ENCODE results near the gene HJURP. TPM values are rescaled to one million over a fixed set of nuclear protein-coding genes. Genes with fewer than 3 reads are reported as not detected.
A peak's percentile ranks its signal among the peaks of the same experiment; 100 is the strongest.

Gene HJURP
- total RNA-seq, 1 experiment from 2014 or later: 37.0 TPM

- ATAC-seq (peak; percentile 27; the same call in 1 of the 2 replicates), DNase-seq (peak; percentile 21)
- Histone ChIP-seq H3K9me2 (replicated peaks; ENCODE audit: low read length) (no peaks in the 10 kb centered on the region), H3K27me3 (ENCODE audit: low read length) (no peaks in the 10 kb centered on the region), H3K79me2 (ENCODE audit: low read length) (no peaks in the 10 kb centered on the region), H3K9ac (ENCODE audit: low read length) (no peak overlapping the region), H4K20me1 (ENCODE audit: low read length) (no peaks in the 10 kb centered on the region), H3K4me3 (ENCODE audit: low read length) (no peak overlapping the region), H3K9me3 (ENCODE audit: low read length) (no peaks in the 10 kb centered on the region), H3K4me2 (ENCODE audit: low read length) (no peak overlapping the region), H3K4me1 (ENCODE audit: insufficient read depth, low read length) (no peaks in the 10 kb centered on the region), H2AFZ (ENCODE audit: low read length) (no peak overlapping the region), H3F3A (ENCODE audit: low read length, unreplicated experiment) (no peaks in the 10 kb centered on the region), H3K36me3 (ENCODE audit: low read depth, low read length) (no peaks in the 10 kb centered on the region), H3K27ac (ENCODE audit: low read length) (no peak overlapping the region)
- ChIA-PET POLR2A (ENCODE audit: unreplicated experiment) (no interaction called here), CTCF (interaction anchor here (0.7 kb wide), 1 partner anchor 127 kb away, joined by 4 read pairs; no protein-coding TSS in a partner anchor)
- BruUV-seq (replicated peaks): no TSS peak
- TF ChIP-seq EZH2phosphoT487 (IDR thresholded peaks at IDR 0.05; ENCODE audit: borderline replicate concordance, low read length): no peak
- peak; percentile 35; the same call in 1 of the 2 replicates for TF ChIP-seq CTCF (conservative IDR thresholded peaks at IDR 0.05; ENCODE audit: low read depth, low read length)
- intact Hi-C loops (cut with micrococcal nuclease): no loop called here
These were observed 47.0 kb downstream of the HJURP start for GRCh38 chr2:233807215-233807865.

- Histone ChIP-seq H3K9ac (ENCODE audit: low read length) (no peak overlapping the region), H3K9me2 (replicated peaks; ENCODE audit: low read length) (no peaks in the 10 kb centered on the region), H3K27me3 (ENCODE audit: low read length) (no peaks in the 10 kb centered on the region), H3K9me3 (ENCODE audit: low read length) (no peaks in the 10 kb centered on the region), H4K20me1 (ENCODE audit: low read length) (no peaks in the 10 kb centered on the region), H3K4me2 (ENCODE audit: low read length) (no peak overlapping the region), H3K4me1 (ENCODE audit: insufficient read depth, low read length) (peaks cover 5% of the 10 kb centered on the region; the same call in 1 of the 2 replicates), H2AFZ (ENCODE audit: low read length) (no peak overlapping the region), H3K27ac (ENCODE audit: low read length) (no peak overlapping the region), H3F3A (ENCODE audit: low read length, unreplicated experiment) (no peaks in the 10 kb centered on the region), H3K36me3 (ENCODE audit: low read depth, low read length) (no peaks in the 10 kb centered on the region), H3K4me3 (ENCODE audit: low read length) (no peak overlapping the region), H3K79me2 (ENCODE audit: low read length) (no peaks in the 10 kb centered on the region)
- no TSS peak for BruUV-seq (replicated peaks)
- ChIA-PET POLR2A (ENCODE audit: unreplicated experiment) (no interaction called here), CTCF (interaction anchor here (0.5 kb wide), 1 partner anchor 309 kb away, joined by 3 read pairs; no protein-coding TSS in a partner anchor)
- ATAC-seq (no peak), DNase-seq (no peak)
- intact Hi-C loops (cut with micrococcal nuclease): no loop called here
- TF ChIP-seq EZH2phosphoT487 (IDR thresholded peaks at IDR 0.05; ENCODE audit: borderline replicate concordance, low read length): no peak
- TF ChIP-seq CTCF (conservative IDR thresholded peaks at IDR 0.05; ENCODE audit: low read depth, low read length): no peak
- TF ChIP-seq EZH2 (IDR thresholded peaks at IDR 0.05; ENCODE audit: low read length, unreplicated experiment): no peak
These were observed 50.3 kb downstream of the HJURP start for GRCh38 chr2:233803994-233804393.

- ATAC-seq: no peak
- no peak overlapping the region for H3K27ac ChIP-seq (ENCODE audit: low read length)
- no peak overlapping the region for H3K4me3 ChIP-seq (ENCODE audit: low read length)
- no peak for DNase-seq
- no peaks in the 10 kb centered on the region for H3K9me2 ChIP-seq (replicated peaks; ENCODE audit: low read length)
- no peaks in the 10 kb centered on the region for H3K36me3 ChIP-seq (ENCODE audit: low read depth, low read length)
- POLR2A ChIA-PET (ENCODE audit: unreplicated experiment): no interaction called here
- BruUV-seq (replicated peaks): no TSS peak
- TF ChIP-seq EZH2phosphoT487 (IDR thresholded peaks at IDR 0.05; ENCODE audit: borderline replicate concordance, low read length) (no peak), CTCF (conservative IDR thresholded peaks at IDR 0.05; ENCODE audit: low read depth, low read length) (no peak), EZH2 (IDR thresholded peaks at IDR 0.05; ENCODE audit: low read length, unreplicated experiment) (no peak)
- H3K79me2 ChIP-seq (ENCODE audit: low read length): no peaks in the 10 kb centered on the region
- H3K9me3 ChIP-seq (ENCODE audit: low read length): no peaks in the 10 kb centered on the region
- no peaks in the 10 kb centered on the region for H3K27me3 ChIP-seq (ENCODE audit: low read length)
- H2AFZ ChIP-seq (ENCODE audit: low read length): no peak overlapping the region
- intact Hi-C loops (cut with micrococcal nuclease): no loop called here
- H3K9ac ChIP-seq (ENCODE audit: low read length): no peak overlapping the region
- CTCF ChIA-PET: no interaction called here
- H3K4me1 ChIP-seq (ENCODE audit: insufficient read depth, low read length): peaks cover 5% of the 10 kb centered on the region; the same call in 1 of the 2 replicates
- no peaks in the 10 kb centered on the region for H3F3A ChIP-seq (ENCODE audit: low read length, unreplicated experiment)
- H3K4me2 ChIP-seq (ENCODE audit: low read length): no peak overlapping the region
- no peaks in the 10 kb centered on the region for H4K20me1 ChIP-seq (ENCODE audit: low read length)
These were observed 50.9 kb downstream of the HJURP start for GRCh38 chr2:233803292-233803911.
